Lung (tissue), 12 donors: ENCODE results near the gene SLC12A3. TPM values are rescaled to one million over a fixed set of nuclear protein-coding genes. Genes with fewer than 3 reads are reported as not detected.
A peak's percentile ranks its signal among the peaks of the same experiment; 100 is the strongest.

Experiments
- ATAC-seq: fragments of 200-7000 bp; cut with Tn5 transposase; one replicate; pipeline ENCODE4 v1.9.1; 2020; ENCODE audit warnings: moderate number of reproducible peaks; ENCODE audit not compliant: insufficient read depth, low FRiP score
- DNase-seq, 3 donors: peaks; one replicate each; pipeline ENCODE4 v3.0.0-alpha.2; 2013 to 2017
- H3K27ac ChIP-seq, 2 donors: one replicate each; pipeline ENCODE4 v1.5.1; 2013; ENCODE audit warnings: mild to moderate bottlenecking in 2 of 2, moderate library complexity in 2 of 2, control low read depth in 1 of 2, inconsistent platforms in 1 of 2, low read depth in 1 of 2, low read length in 1 of 2
- H3K27me3 ChIP-seq, 3 donors: one replicate each; pipeline ENCODE4 v1.5.1; 2013; ENCODE audit warnings: low read length in 2 of 3; ENCODE audit not compliant: control insufficient read depth in 3 of 3, insufficient read depth in 3 of 3
- H3K36me3 ChIP-seq, 4 donors: one replicate each; pipeline ENCODE4 v1.5.1; 2013; ENCODE audit warnings: low read length in 4 of 4, mild to moderate bottlenecking in 1 of 4, moderate library complexity in 1 of 4; ENCODE audit not compliant: control insufficient read depth in 4 of 4, insufficient read depth in 4 of 4
- H3K4me1 ChIP-seq, 5 donors: one replicate each; pipeline ENCODE4 v1.5.1; 2013; ENCODE audit warnings: low read length in 5 of 5, mild to moderate bottlenecking in 2 of 5, moderate library complexity in 1 of 5; ENCODE audit not compliant: control insufficient read depth in 5 of 5, insufficient read depth in 5 of 5
- H3K4me3 ChIP-seq: one replicate; pipeline ENCODE4 v1.5.1; 2013; ENCODE audit warnings: mild to moderate bottlenecking, control low read depth, moderate library complexity
- H3K9ac ChIP-seq, 2 donors: one replicate each; pipeline ENCODE4 v1.5.1; 2013; ENCODE audit warnings: low read length in 2 of 2, control low read depth in 1 of 2; ENCODE audit not compliant: insufficient read depth in 1 of 2
- H3K9me3 ChIP-seq, 4 donors: one replicate each; pipeline ENCODE4 v1.5.1; 2013; ENCODE audit warnings: low read length in 3 of 4, mild to moderate bottlenecking in 1 of 4, moderate library complexity in 1 of 4; ENCODE audit not compliant: control insufficient read depth in 4 of 4, insufficient read depth in 3 of 4
- WGBS, 2 donors: extraction: QIAGEN DNeasy Blood & Tissue Kit; methylation state at CpG; one replicate each; pipeline ENCODE4 v1.1.7; 2013; 5-methylcytosine and 5-hydroxymethylcytosine counted together
- polyA plus RNA-seq, 2 donors: library from polyadenylated mRNA; stranded (reverse); fragments of 200-250 nt; gene quantifications; one replicate each; pipeline ENCODE4 v1.2.1, GENCODE V29; 2013
- total RNA-seq, 2 donors: library from RNA; depleted of rRNA in 1 of 2; stranded (reverse); fragments of >200 nt in 1 of 2; gene quantifications; one replicate each; pipeline ENCODE4 v1.2.1, GENCODE V29; 2014 to 2021
- TF ChIP-seq, protein P1 (sequence below): IDR thresholded peaks from 2 replicates; pipeline ENCODE4 v1.5.1; 2012; ENCODE audit warnings: mild to moderate bottlenecking; ENCODE audit errors: control extremely low read depth, extremely low read depth
- donor health status: control.
- donor health status: control.
- donor health status: Bipolar disorder and iron deficiency.
- donor health status: healthy.
- donor health status: DM: yes; HTN: yes; CAD: no.

Gene SLC12A3
- total and polyA plus RNA-seq, 4 donors, result 0.04 to 0.07 TPM; not detected in 2

DNA sequence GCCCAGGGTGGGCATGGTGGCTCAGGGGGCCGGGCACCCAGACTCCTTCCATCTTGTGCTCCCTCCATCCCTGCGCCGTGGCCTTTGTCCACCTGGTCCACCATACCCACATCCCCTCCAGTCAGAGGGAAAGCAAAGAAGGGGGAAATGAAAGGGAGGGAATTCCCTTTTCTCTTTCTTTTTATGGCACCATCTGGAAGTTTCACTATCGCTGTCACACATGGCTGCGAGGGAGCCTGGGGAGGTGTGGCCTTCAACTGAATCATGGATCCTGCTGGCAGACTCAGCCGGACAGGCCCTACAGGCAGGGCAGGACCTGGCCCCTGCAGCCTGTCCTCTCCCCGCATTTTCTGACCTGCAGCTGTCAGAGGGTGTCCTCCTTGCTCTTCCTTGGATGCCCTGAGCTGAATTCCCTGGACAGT, 6.2 kb downstream of the SLC12A3 start:
- Histone ChIP-seq H3K4me1 (peaks cover 0 to 3% (median 0%) of the 10 kb centered on the region in 5 donors), H3K36me3 (no peaks in the 10 kb centered on the region), H3K27me3 (no peaks in the 10 kb centered on the region), H3K4me3 (no peak overlapping the region), H3K9me3 (no peaks in the 10 kb centered on the region), H3K9ac (no peak overlapping the region), H3K27ac (no peak overlapping the region)
- ATAC-seq (no peak), DNase-seq (no peak)
- TF ChIP-seq, protein P1, sequence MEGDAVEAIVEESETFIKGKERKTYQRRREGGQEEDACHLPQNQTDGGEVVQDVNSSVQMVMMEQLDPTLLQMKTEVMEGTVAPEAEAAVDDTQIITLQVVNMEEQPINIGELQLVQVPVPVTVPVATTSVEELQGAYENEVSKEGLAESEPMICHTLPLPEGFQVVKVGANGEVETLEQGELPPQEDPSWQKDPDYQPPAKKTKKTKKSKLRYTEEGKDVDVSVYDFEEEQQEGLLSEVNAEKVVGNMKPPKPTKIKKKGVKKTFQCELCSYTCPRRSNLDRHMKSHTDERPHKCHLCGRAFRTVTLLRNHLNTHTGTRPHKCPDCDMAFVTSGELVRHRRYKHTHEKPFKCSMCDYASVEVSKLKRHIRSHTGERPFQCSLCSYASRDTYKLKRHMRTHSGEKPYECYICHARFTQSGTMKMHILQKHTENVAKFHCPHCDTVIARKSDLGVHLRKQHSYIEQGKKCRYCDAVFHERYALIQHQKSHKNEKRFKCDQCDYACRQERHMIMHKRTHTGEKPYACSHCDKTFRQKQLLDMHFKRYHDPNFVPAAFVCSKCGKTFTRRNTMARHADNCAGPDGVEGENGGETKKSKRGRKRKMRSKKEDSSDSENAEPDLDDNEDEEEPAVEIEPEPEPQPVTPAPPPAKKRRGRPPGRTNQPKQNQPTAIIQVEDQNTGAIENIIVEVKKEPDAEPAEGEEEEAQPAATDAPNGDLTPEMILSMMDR, result no peak
- 66 to 80% methylated on average over 7 of the region's 7 CpGs for WGBS, 2 donors

DNA sequence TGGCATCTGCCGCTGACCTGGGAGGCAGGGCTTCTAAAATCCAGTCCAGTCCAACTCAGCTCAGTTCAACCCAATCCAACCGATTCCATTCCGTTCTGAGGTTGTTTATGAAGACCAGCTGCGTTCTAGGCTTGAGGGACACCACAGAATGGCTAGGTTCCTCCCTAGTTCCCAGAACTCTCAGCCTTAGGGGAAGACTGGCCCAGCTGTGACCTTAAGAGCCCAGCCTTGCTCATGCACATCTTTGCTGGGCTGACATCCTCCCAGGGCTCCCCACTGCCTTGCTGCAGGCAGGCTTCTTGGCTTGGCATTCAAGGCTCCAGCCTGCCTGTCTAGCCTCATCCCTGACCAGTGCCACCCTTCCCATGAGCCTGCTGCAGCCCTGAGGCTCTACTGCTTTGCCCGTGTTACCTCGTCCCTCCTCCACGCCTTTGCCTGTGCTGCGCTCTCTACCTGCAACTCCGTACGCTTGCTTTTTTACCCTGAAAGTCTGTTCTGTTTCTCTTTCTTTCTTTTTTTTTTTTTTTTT, 7.9 kb downstream of the SLC12A3 start:
- Histone ChIP-seq H3K9me3 (no peaks in the 10 kb centered on the region), H3K36me3 (no peaks in the 10 kb centered on the region), H3K4me1 (peaks cover 0 to 1% (median 0%) of the 10 kb centered on the region in 5 donors), H3K27ac (no peak overlapping the region), H3K4me3 (no peak overlapping the region), H3K27me3 (no peaks in the 10 kb centered on the region), H3K9ac (no peak overlapping the region)
- ATAC-seq (peak; percentile 29), DNase-seq (no peak)
- 86 to 90% methylated on average over 10 of the region's 10 CpGs for WGBS, 2 donors
- TF ChIP-seq, protein P1, result no peak

DNA sequence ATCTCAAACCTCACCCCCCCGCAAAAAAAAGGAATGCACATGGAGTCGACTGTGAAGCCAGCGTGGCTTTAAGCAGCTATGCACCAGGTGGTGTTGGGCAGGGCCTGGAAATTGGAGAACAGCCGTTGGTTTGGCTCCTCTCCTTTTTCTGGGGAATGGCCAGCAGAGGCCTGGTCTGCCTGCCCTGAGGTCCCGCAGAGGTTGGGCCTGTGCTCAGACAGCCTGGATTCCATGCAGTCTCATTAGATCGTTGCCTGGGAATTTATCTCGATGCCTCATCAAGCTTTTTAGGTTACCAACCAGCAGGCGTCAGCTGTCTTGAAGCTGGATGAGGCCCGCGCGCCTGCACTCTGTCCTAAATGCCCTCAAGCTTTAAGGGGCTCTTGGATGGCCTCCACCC, 9.8 kb downstream of the SLC12A3 start:
- TF ChIP-seq, protein P1, result no peak
- ATAC-seq, result no peak
- no peaks in the 10 kb centered on the region for H3K36me3 ChIP-seq
- no peak overlapping the region for H3K9ac ChIP-seq
- H3K4me3 ChIP-seq, result no peak overlapping the region
- H3K27ac ChIP-seq, result no peak overlapping the region
- peak; percentile 22 to 32 (median 27) for DNase-seq
- H3K9me3 ChIP-seq, result no peaks in the 10 kb centered on the region
- WGBS, 2 donors, result 82 to 85% methylated on average over 11 of the region's 11 CpGs
- no peaks in the 10 kb centered on the region for H3K4me1 ChIP-seq
- H3K27me3 ChIP-seq, result no peaks in the 10 kb centered on the region

DNA sequence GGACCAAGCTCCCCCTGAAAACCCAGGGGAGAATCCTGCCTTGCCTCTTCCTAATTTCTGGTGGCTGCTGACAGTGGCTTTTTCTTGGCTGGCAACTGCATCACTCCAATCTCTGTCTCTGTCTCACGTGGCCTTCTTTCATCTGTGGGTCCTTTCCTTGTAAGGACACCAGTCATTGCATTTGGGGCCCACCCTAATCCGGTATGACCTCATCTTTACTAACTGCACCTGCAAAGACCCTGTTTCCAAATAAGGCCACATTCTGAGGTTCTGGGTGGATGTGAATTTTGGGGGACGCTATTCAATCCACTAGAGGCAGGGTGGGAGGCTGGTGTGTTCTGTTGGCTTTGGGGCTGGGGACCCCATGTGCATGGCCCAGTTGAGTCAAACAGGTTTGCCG, 11.0 kb downstream of the SLC12A3 start:
- TF ChIP-seq, protein P1, result no peak
- no peak overlapping the region for H3K4me3 ChIP-seq
- H3K9me3 ChIP-seq, result no peaks in the 10 kb centered on the region
- H3K27ac ChIP-seq, result no peak overlapping the region
- H3K9ac ChIP-seq, result no peak overlapping the region
- H3K4me1 ChIP-seq, result no peaks in the 10 kb centered on the region
- ATAC-seq, result no peak
- no peaks in the 10 kb centered on the region for H3K27me3 ChIP-seq
- H3K36me3 ChIP-seq, result no peaks in the 10 kb centered on the region
- DNase-seq, result no peak
- WGBS, 2 donors, result 90% methylated on average over 4 of the region's 4 CpGs
